ENCODE measurements around the gene PIK3CD. TPM values are rescaled to one million over a fixed set of nuclear protein-coding genes. Genes with fewer than 3 reads are reported as not detected.
A peak's percentile ranks its signal among the peaks of the same experiment; 100 is the strongest.

PIK3CD gene
- total RNA-seq, 2 experiments from 2014 or later = 13.6 to 37.1 TPM

GRCh38 chr1:9715536-9716226 is 64.2 kb downstream of the PIK3CD start:
- ChIA-PET POLR2A (interaction anchor here (0.5 to 2.5 kb wide), 5 partner anchors 60 to 635 kb away, joined by 3 to 8 read pairs (median 4); no protein-coding TSS in a partner anchor), CTCF (ENCODE audit: unreplicated experiment) (interaction anchor here (0.6 kb wide), 1 partner anchor 10 kb away, joined by 4 read pairs; no protein-coding TSS in a partner anchor)
- BruUV-seq (replicated peaks) = no TSS peak
- peak; percentile 37 for DNase-seq (ENCODE audit: low spot score)
- Histone ChIP-seq H4K20me1 (ENCODE audit: insufficient read depth, low read length) (no peaks in the 10 kb centered on the region), H3K4me3 (ENCODE audit: low read depth, low read length, poor library complexity, severe bottlenecking) (peak overlapping the region; percentile 79), H3K9me2 (ENCODE audit: insufficient read depth, low read length) (no peaks in the 10 kb centered on the region), H3K9me3 (ENCODE audit: low read length) (no peaks in the 10 kb centered on the region), H2AFZ (ENCODE audit: low read length) (no peak overlapping the region), H3K36me3 (ENCODE audit: insufficient read depth, low read length) (no peaks in the 10 kb centered on the region), H3K4me2 (ENCODE audit: low read length) (peak overlapping the region; percentile 74), H3K79me2 (ENCODE audit: insufficient read depth, low read depth, low read length) (peaks cover 5% of the 10 kb centered on the region; the same call in 1 of the 2 replicates), H3K4me1 (ENCODE audit: insufficient read depth, low read length, poor library complexity, severe bottlenecking) (peaks cover 43% of the 10 kb centered on the region), H3K27ac (ENCODE audit: low read depth, low read length, poor library complexity, severe bottlenecking) (no peak overlapping the region)
- TF ChIP-seq EZH2phosphoT487 (IDR thresholded peaks at IDR 0.05; ENCODE audit: borderline replicate concordance, low read depth, low read length) (no peak), CTCF (conservative IDR thresholded peaks at IDR 0.05; ENCODE audit: low read length) (no peak)
- intact Hi-C loops (cut with micrococcal nuclease; ENCODE audit: unreplicated experiment) = loop anchor here (2.0 kb wide), 1 partner anchor 61 kb away; no protein-coding TSS in a partner anchor

- CTCF ChIA-PET (ENCODE audit: unreplicated experiment) = interaction anchor here (1.0 kb wide), 2 partner anchors 101 to 483 kb away, joined by 3 read pairs; partner anchors contain the start of gene H6PD
- intact Hi-C loops (cut with micrococcal nuclease; ENCODE audit: unreplicated experiment) = loop anchor here (1.0 to 2.0 kb wide), 2 partner anchors 62 to 89 kb away; no protein-coding TSS in a partner anchor
- peak overlapping the region; percentile 73 for H3K27ac ChIP-seq (ENCODE audit: low read depth, low read length, poor library complexity, severe bottlenecking)
- TF ChIP-seq CTCF (conservative IDR thresholded peaks at IDR 0.05; ENCODE audit: low read length) (no peak), EZH2phosphoT487 (IDR thresholded peaks at IDR 0.05; ENCODE audit: borderline replicate concordance, low read depth, low read length) (no peak)
- no peak overlapping the region; the same call in 1 of the 2 replicates for H2AFZ ChIP-seq (ENCODE audit: low read length)
- no TSS peak for BruUV-seq (replicated peaks)
- H4K20me1 ChIP-seq (ENCODE audit: insufficient read depth, low read length) = no peaks in the 10 kb centered on the region
- POLR2A ChIA-PET = interaction anchor here (0.8 to 2.5 kb wide), 5 partner anchors 12 to 118 kb away, joined by 3 to 8 read pairs (median 3); no protein-coding TSS in a partner anchor
- H3K79me2 ChIP-seq (ENCODE audit: insufficient read depth, low read depth, low read length) = peaks cover 5% of the 10 kb centered on the region; the same call in 1 of the 2 replicates
- H3K36me3 ChIP-seq (ENCODE audit: insufficient read depth, low read length) = no peaks in the 10 kb centered on the region
- no peak for DNase-seq (ENCODE audit: low spot score)
- H3K4me2 ChIP-seq (ENCODE audit: low read length) = peak overlapping the region; percentile 74
- no peaks in the 10 kb centered on the region for H3K9me3 ChIP-seq (ENCODE audit: low read length)
- H3K4me3 ChIP-seq (ENCODE audit: low read depth, low read length, poor library complexity, severe bottlenecking) = peak overlapping the region; percentile 79
- peaks cover 47% of the 10 kb centered on the region for H3K4me1 ChIP-seq (ENCODE audit: insufficient read depth, low read length, poor library complexity, severe bottlenecking)
- H3K9me2 ChIP-seq (ENCODE audit: insufficient read depth, low read length) = no peaks in the 10 kb centered on the region
Measured at GRCh38 chr1:9716404-9717192, 65.1 kb downstream of the PIK3CD start.
